GM12873 (cell line): Measurements from ENCODE around the gene SORCS1.

Source experiments
- CTCF ChIP-seq: IDR thresholded peaks from 2 replicates; pipeline ENCODE4 v1.5.1; 2012; ENCODE audit warnings: low read depth, mild to moderate bottlenecking, moderate library complexity, low read length, control low read depth; ENCODE audit not compliant: insufficient read depth; ENCODE audit errors: missing control alignments

SORCS1 gene

GRCh38 chr10:106571192-106571946 lies 593.1 kb downstream of the SORCS1 start:
- TF ChIP-seq CTCF = peak; percentile 38

- no peak for TF ChIP-seq CTCF
Measured at GRCh38 chr10:106570268-106570667, 594.2 kb downstream of the SORCS1 start.

GRCh38 chr10:106567629-106568028 lies 596.9 kb downstream of the SORCS1 start:
- no peak for TF ChIP-seq CTCF

- TF ChIP-seq CTCF = no peak
Measured at GRCh38 chr10:106566873-106567272, 597.6 kb downstream of the SORCS1 start.

GRCh38 chr10:106565546-106565945 lies 599.0 kb downstream of the SORCS1 start:
- TF ChIP-seq CTCF = no peak

- TF ChIP-seq CTCF = no peak
Measured at GRCh38 chr10:106563384-106563783, 601.1 kb downstream of the SORCS1 start.

GRCh38 chr10:106560925-106561640 lies 603.4 kb downstream of the SORCS1 start:
- no peak for TF ChIP-seq CTCF
